ENCODE results near the gene TCAP.

TCAP gene

GRCh38 chr17:39666231-39666600, 1.1 kb downstream of the TCAP start:
- in situ Hi-C loops (cut with MboI; ENCODE audit: low sequenced_read_pairs), result no loop called here

DNA sequence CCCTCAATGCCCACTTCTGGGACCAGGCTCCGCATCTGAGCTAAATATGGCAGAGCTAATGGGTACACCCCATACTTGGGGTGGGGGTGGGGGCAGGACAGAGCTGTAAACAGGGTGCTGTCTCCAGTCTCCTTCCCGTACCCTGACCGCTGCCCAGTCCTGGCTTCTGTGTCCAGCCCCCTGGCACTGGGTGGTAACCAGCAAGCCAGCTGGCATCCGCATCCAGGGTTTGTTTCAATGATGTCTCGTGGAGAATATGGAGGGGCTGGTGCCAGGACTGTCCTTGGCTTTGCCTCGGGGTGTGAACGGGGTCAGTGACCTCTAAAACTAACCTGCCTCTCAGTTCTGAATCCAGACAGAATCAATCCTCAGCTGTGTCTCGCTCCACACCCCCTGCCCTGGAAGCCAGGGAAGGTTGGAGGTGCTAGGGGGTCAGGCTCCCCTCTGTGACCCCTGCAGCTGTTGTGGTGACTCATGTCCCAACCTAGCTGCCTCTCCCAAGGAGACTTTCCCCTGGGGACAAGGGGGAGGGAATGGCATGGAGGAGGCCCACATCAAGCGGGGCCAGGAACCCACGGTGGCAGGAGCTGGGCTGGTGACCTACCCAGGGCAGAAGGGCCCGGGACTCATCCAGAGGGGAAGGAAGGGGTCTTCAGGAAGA, 1.6 kb downstream of the TCAP start:
- in situ Hi-C loops (cut with MboI; ENCODE audit: low sequenced_read_pairs), result no loop called here

DNA sequence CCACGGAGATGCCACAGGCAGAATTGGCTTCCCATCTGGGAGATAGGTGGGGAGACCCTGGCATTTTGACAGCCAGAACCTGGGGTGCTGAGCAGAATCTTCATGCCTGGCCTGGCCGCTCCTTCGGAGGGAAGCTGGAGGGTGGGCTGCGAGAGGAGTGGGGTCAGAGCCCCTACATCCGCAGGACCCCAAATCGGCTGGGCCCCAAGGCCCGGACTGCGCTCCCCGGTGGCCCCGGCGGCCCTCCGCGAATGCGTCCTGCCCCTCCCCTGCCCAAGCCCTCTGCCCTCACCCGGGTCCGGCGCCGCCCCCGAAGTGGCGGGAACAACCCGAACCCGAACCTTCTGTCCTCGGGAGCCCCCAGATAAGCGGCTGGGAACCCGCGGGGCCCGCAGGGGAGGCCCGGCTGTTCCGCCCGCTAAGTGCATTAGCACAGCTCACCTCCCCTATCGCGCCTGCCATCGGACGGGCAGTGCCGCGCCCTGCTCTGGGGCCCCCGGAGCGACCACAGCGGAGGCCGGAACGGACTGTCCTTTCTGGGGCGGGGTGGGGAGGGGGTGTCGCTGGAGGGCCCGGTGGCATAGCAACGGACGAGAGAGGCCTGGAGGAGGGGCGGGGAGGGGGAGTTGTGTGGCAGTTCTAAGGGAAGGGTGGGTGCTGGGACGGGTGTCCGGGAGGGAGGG, 2.3 kb downstream of the TCAP start:
- in situ Hi-C loops (cut with MboI; ENCODE audit: low sequenced_read_pairs), result no loop called here

- in situ Hi-C loops (cut with MboI; ENCODE audit: low sequenced_read_pairs), result no loop called here
Observed at GRCh38 chr17:39667945-39668924, 3.1 kb downstream of the TCAP start, which contains the start of gene PNMT. Gene PNMT (plus strand): TSS chr17:39668453. CDS start chr17:39668476, 23 bp downstream.

- in situ Hi-C loops (cut with MboI; ENCODE audit: low sequenced_read_pairs), result no loop called here
Observed at GRCh38 chr17:39669897-39670735, 5.0 kb downstream of the TCAP start.

DNA sequence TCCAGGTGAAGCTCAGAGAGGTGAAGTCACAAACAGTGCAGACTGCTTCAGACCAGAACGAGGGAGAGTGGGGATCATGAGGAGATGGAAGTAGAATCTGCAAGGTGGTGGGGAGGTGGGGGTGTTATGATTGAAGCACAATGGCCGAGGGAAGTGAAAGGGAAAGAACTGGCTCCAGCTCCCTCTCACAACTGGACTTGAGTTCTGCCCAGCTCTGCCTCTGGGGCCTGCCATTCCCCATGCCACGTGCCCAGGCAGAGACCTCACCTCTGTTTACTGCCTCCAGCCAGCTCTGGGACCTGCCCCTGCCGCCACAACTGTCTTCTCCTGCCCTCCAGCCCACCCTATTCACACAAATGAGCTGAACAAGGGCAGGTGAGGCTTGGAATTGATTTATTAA, 5.6 kb downstream of the TCAP start:
- in situ Hi-C loops (cut with MboI; ENCODE audit: low sequenced_read_pairs), result no loop called here

DNA sequence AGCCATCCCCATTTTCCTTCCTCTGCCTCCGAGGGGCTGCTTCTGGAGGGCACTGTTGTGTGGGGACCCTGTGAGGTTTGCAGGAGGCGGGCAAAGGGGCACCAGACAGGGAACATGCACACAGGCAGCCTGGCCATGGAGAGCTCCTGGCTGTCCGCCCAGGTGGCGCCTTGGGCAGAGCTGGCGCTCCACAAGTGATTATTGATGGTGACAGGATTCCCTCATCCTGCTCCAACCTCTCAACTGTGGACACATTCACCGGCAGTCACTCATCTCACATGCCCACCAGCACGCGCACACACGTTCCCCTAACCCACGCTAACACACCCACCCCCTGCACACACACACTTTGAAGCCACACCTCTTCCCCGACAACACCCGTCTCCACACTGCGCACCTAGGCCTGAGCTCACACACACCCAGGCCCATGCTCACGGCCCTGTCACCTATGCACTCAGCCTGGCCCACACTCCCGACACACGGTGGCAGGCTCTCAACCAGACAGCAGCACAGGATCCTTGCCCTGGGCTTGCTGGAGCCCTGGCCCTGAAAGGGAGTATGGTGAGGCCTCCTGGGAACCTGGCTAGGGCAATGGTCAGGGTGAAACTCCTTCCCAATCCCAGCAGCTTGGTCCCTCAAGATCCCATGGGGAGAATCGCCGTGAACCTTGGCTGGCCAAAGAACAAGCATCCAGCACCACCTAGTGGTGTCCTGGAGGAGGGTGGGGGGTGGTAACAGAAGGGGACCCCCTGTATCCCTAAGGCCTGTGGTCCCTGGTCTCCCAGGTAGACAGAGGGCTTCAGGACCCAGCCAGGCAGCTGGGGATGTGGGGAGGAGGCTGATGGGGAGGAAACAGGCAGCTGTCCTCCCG, 6.7 kb downstream of the TCAP start:
- in situ Hi-C loops (cut with MboI; ENCODE audit: low sequenced_read_pairs), result no loop called here

GRCh38 chr17:39672522-39673334, 7.6 kb downstream of the TCAP start:
- in situ Hi-C loops (cut with MboI; ENCODE audit: low sequenced_read_pairs), result no loop called here

DNA sequence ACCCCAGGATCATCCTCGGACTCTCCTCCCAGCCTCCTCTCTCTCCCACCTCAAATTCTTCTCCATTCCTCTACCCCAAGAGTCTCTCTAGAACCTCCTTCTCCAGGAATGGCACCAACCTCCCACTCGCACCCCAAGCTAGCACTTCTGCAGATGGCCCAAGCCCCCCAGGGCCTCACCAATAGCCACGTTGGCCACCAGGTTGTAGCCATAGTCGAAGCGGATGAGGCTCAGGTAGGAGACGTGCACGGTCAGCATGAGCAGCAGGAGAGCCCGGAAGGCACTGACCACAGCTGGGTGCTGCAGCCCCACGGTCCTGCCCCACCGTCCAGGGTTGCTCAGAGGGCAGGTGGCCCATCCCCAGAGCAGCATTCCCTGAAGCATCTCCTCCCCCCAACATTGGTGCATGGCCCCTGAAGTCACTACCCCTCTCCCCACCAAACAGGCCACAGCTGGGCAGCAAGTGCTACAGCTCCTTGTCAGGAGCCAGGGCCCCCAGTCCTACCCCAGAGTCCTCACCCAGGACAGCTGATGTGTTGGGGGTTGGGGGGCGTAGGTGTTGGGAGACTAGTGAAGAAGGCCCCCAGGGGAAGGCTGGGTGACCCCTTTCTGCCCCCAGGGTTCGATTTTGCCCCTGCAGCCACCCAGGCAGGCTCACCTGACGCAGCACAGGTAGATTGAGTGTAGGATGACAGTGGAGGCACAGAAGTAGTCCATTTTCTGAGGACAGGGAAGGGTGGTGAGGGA, 8.4 kb downstream of the TCAP start:
- in situ Hi-C loops (cut with MboI; ENCODE audit: low sequenced_read_pairs), result no loop called here

DNA sequence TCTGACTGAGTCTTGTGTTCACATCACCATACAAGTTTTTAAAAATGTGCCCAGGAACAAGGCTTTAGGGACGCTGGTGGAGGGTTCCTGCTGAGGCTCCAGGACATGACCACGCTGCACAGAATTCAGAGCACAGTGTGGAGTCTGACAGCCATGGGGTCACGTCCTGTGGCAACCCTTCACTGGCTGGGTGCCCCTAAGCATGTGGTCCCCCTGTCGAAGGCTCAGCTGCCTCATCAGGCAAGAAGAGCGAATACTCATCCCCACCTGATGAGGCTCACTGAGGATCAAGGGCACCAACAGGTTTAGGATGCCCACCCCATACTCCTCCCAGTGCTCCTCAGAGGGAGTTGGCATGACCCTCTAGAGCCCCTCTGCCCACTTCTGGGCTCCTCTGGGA, 9.0 kb downstream of the TCAP start:
- in situ Hi-C loops (cut with MboI; ENCODE audit: low sequenced_read_pairs), result no loop called here

DNA sequence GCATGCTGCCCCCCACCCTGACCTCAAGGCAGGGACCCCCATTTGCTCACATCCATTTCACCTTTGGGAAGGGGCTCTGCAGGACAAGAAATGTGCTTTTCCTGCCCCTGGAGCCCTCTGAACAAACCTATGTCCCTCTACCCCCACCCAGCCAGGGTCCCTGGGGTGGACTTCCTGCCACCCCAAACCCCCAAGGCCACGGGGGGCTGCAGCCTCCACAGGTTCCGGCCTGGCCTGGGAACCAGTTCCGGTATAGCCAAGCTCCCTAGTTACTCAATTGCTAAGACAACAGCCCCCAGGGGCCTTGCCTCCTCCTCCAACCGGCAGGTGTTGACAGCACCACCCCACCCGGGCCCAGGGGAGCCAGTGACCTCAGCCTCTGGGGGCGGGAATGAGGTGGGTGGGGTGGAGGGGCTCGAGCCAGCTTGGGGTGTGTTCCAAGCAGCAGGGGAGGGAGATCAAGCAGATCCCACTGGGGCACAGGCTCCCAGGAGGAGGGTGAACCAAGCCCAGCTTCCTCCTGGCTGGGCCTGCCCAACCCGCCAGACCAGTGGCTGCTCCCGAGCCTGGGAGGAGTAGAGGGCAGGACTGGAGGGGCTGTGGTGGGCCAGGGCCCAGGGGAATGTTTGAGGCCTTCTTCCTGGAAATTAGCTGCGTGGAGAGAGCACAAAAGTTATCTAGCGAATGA, 9.7 kb downstream of the TCAP start:
- in situ Hi-C loops (cut with MboI; ENCODE audit: low sequenced_read_pairs), result no loop called here

DNA sequence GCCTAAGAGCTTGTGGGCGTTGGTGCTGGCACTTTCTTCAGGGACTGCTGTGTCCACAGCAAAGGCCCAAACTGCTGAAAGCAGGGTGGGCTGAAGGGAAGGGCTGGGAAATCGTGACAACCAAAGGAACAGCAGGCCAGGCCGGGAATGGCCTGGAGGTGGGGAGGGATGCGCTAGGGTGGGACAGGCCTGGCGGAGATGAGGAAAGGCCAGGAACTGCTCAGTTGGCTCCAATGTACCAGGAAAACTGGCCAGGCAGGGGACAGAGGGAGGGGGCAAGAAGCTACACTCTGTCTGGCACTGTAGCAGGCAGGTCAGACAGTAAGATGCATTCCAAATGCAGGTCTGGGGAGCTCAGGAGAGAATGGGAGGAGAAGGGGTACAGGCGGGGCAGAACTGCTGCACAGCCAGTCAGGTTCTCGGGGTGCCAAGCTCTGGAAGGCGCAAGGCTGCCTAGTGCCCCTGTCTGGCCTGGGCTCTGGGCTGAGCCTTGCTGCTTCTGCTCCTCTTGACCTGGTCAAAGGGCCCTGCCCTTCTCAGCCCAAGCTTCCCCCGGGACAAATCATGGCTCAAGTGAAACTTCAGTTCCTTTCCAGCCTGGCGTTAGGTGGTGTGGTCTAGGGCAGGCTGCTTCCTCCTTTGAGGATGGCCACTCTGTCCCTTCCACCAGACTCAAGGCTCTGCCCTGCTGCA, 10.4 kb downstream of the TCAP start:
- in situ Hi-C loops (cut with MboI; ENCODE audit: low sequenced_read_pairs), result no loop called here

GRCh38 chr17:39676198-39676819, 11.2 kb downstream of the TCAP start:
- in situ Hi-C loops (cut with MboI; ENCODE audit: low sequenced_read_pairs), result no loop called here

DNA sequence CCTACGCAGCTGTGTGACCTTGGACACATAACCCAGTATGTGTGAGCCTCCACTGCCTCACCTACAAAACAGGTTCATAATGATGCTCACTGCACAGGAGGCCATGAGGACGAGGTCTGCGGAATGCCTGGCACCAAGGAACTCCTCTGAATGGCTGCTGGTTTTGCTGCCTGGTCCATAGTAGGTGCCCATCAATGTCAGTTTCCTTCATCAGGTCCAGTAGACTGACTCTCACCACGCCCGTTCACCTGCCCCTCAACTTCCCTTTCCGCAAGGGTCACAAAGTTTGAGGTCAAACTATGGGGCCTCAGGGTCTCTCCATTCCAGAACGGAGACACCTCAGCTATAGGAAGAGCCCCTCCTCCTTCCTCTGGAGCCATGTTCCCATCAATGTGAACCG, 11.9 kb downstream of the TCAP start:
- in situ Hi-C loops (cut with MboI; ENCODE audit: low sequenced_read_pairs), result no loop called here

DNA sequence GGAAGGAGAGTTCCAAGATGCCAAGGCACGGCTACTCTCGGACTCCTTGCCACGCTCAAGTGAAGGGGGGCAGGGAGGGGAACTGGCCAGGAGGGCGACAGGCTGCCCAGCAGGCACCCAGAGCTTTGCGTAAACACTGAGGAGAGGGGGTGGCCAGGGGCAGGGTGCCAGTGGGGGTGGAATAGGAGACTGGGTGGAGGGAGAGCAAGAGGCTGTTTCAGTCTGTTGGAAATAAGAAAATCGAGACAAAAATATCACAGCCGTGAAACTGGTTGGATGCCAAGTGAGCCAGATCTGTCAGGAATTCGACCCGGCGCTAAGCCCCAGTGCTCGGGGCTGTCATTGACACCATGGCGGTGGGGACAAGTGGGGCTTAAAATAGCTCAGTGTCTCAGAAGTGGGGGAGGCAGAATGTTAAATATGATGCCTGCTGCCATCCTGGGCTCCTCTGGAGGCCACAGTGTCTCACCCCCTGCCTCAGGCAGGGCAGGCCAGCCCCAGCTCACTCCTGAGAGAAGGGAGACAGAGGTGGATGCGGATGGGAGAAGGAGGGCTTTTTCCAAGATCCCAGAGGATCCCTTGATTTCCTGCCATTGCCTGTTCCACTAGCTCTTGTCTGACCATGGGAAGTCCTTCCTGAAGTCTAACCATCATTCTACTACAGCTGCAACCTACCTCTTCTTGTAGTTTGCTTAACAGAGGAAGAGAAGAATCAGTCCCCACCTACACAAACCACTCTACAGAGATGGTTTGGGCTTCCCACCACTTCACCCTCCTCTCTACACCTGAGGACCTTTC, 12.6 kb downstream of the TCAP start:
- in situ Hi-C loops (cut with MboI; ENCODE audit: low sequenced_read_pairs), result no loop called here

All from HL-60/S4 treated with phorbol 12-myristate 13-acetate at 8.2 ng/mL for 4 days and 3 days (cell line).